ENCODE measurements around the gene TEX9. TPM values are rescaled to one million over a fixed set of nuclear protein-coding genes. Genes with fewer than 3 reads are reported as not detected.

TEX9 gene
- total RNA-seq, 1 donor from 2014 or later: 32.7 TPM

DNA sequence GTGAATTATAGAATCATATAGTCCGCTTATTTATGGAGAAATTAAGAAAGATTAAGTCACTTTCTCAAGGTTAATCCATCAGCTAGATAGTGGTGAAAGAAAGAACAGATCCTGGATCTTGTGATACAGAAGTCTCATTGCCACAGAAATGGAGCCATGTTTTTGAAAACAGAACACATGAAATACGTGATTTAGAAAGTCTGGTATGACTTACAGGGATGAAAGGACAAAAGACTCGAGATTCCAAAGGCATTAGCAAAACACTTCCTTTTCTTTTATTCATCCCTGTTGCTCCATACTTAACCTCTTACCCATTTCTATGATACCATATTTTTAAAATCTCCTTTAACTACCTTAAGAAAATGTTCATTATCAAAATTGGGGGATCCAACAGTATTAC, 40.0 kb upstream of the TEX9 start:
- TF ChIP-seq, protein P1, sequence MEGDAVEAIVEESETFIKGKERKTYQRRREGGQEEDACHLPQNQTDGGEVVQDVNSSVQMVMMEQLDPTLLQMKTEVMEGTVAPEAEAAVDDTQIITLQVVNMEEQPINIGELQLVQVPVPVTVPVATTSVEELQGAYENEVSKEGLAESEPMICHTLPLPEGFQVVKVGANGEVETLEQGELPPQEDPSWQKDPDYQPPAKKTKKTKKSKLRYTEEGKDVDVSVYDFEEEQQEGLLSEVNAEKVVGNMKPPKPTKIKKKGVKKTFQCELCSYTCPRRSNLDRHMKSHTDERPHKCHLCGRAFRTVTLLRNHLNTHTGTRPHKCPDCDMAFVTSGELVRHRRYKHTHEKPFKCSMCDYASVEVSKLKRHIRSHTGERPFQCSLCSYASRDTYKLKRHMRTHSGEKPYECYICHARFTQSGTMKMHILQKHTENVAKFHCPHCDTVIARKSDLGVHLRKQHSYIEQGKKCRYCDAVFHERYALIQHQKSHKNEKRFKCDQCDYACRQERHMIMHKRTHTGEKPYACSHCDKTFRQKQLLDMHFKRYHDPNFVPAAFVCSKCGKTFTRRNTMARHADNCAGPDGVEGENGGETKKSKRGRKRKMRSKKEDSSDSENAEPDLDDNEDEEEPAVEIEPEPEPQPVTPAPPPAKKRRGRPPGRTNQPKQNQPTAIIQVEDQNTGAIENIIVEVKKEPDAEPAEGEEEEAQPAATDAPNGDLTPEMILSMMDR (IDR thresholded peaks at IDR 0.05; ENCODE audit: unreplicated experiment): no peak
- peaks cover 8% of the 10 kb centered on the region for H3K27me3 Mint-ChIP-seq
- no peaks in the 10 kb centered on the region for H3K4me1 Mint-ChIP-seq (ENCODE audit: low read depth)
- no peaks in the 10 kb centered on the region for H3K9me3 Mint-ChIP-seq (ENCODE audit: low read depth)
- H3K27ac Mint-ChIP-seq: no peak overlapping the region
- no peak for DNase-seq (ENCODE audit: low spot score, unreplicated experiment)
- H3K36me3 Mint-ChIP-seq (ENCODE audit: insufficient read depth): no peaks in the 10 kb centered on the region
- H3K4me3 Mint-ChIP-seq (ENCODE audit: low read depth): no peak overlapping the region

DNA sequence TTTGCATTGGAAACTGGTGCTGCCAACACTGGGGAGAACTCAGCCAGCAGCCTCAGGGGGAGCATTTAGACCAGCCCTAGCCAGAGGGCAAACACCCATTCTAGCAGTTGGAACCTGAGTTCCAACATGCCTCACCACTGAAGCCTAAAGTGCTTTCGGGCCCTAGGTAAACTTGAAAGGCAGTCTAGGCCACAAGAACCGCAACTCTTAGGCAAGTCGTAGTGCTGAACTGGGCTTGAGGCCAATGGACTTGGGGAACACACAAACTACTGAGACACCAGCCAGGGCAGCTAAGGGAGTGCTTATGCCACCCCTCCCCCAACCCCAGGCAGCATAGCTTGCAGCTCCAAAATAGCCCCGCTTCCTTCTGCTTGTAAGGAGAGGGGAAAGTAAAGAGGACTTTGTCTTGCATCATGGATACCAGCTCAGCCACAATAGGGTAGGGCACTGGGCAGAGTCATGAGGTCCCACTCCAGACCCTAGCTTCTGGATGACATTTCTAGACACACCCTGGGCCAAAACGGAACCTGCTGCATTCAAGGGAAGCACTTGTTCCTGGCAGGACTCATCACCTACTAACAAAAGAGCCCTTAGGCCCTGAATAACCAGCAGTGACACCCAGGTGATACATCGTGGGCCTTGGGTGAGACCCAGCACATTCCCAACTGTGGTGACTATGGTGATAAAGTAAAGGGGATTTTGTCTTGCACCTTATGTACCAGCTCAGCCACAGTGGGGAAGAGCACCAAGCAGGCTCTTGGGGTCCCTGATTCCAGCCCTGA, 37.3 kb upstream of the TEX9 start:
- Mint-ChIP-seq H3K36me3 (ENCODE audit: insufficient read depth) (no peaks in the 10 kb centered on the region), H3K9me3 (ENCODE audit: low read depth) (peaks cover 10% of the 10 kb centered on the region), H3K4me3 (ENCODE audit: low read depth) (no peak overlapping the region), H3K27me3 (peaks cover 3% of the 10 kb centered on the region), H3K27ac (no peak overlapping the region), H3K4me1 (ENCODE audit: low read depth) (no peaks in the 10 kb centered on the region)
- TF ChIP-seq, protein P1 (IDR thresholded peaks at IDR 0.05; ENCODE audit: unreplicated experiment): no peak
- no peak for DNase-seq (ENCODE audit: low spot score, unreplicated experiment)

DNA sequence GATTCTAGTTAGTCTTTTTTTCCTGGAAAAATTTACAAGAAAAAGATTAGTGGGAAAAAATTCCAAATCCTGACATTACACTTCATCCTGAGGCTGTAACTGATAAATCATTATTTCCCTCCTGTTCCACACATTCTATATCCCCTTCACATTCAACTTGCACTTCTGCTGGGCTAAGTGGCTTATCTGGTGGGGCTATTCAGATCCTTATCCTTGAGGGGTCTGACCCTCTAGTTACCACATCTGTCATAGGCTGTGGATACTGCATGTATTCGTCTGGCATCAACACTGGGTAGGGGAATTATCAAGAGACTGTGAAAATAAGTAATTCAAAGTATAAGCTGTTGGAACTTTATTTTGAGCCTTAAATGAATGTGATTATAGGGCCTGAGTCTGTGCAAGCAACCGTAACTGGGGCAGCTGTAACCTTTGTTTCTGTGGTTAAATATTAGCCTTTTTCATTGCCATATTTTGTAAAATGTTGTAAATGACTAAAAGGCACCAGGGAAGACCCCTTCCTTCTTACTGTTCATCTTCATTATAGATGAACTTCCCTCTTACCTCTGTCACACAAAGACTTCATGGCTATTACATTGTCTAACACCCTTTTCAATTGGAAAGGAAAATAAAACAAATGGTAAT, 28.0 kb upstream of the TEX9 start:
- Mint-ChIP-seq H3K36me3 (ENCODE audit: insufficient read depth) (no peaks in the 10 kb centered on the region), H3K4me1 (ENCODE audit: low read depth) (no peaks in the 10 kb centered on the region), H3K27me3 (no peaks in the 10 kb centered on the region), H3K9me3 (ENCODE audit: low read depth) (peaks cover 13% of the 10 kb centered on the region), H3K4me3 (ENCODE audit: low read depth) (no peak overlapping the region), H3K27ac (no peak overlapping the region)
- DNase-seq (ENCODE audit: low spot score, unreplicated experiment): no peak
- TF ChIP-seq, protein P1 (IDR thresholded peaks at IDR 0.05; ENCODE audit: unreplicated experiment): no peak

DNA sequence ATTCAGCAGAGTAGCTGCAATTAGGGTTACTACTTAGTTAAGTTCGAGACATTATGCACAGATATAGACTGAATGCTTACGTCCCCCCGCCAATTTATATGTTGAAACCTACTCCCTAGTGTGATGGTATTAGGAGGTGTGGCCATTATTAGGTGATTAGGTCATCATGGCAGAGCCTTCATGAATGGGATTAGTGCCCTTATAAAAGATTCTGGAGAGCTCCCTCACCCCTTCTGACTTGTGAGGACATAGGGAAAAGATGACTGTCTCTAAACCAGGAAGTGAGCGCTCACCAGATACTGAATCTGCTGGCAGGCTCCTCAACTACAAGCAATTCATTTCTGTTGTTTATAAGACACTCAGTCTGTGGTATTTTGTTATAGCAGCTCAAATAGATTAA, 25.6 kb upstream of the TEX9 start:
- no peaks in the 10 kb centered on the region for H3K36me3 Mint-ChIP-seq (ENCODE audit: insufficient read depth)
- no peak for DNase-seq (ENCODE audit: low spot score, unreplicated experiment)
- no peaks in the 10 kb centered on the region for H3K27me3 Mint-ChIP-seq
- H3K27ac Mint-ChIP-seq: no peak overlapping the region
- no peak overlapping the region for H3K4me3 Mint-ChIP-seq (ENCODE audit: low read depth)
- peaks cover 2% of the 10 kb centered on the region for H3K4me1 Mint-ChIP-seq (ENCODE audit: low read depth)
- no peaks in the 10 kb centered on the region for H3K9me3 Mint-ChIP-seq (ENCODE audit: low read depth)
- TF ChIP-seq, protein P1 (IDR thresholded peaks at IDR 0.05; ENCODE audit: unreplicated experiment): no peak

DNA sequence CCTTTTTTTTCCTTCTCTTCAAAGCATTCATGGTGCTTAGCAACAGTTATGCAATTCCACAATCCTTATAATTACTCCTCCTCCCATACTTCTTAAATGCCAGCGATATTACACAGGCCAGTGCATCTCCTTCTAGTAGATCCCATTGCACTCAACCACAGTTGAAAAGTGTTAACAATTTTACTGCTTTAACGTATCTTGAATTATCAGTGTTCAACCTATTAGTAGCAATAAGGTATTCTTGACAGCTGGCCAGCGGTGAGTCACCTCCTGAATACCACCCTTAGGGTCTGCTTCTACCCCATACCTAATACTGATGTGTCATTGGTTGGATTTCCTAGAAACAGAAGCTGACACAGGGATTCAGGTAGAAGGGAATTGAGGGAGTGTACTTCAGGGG, 24.0 kb upstream of the TEX9 start:
- no peak for DNase-seq (ENCODE audit: low spot score, unreplicated experiment)
- Mint-ChIP-seq H3K9me3 (ENCODE audit: low read depth) (no peaks in the 10 kb centered on the region), H3K36me3 (ENCODE audit: insufficient read depth) (no peaks in the 10 kb centered on the region), H3K27ac (no peak overlapping the region), H3K4me3 (ENCODE audit: low read depth) (no peak overlapping the region), H3K4me1 (ENCODE audit: low read depth) (peaks cover 2% of the 10 kb centered on the region), H3K27me3 (no peaks in the 10 kb centered on the region)
- TF ChIP-seq, protein P1 (IDR thresholded peaks at IDR 0.05; ENCODE audit: unreplicated experiment): no peak
